Measurements from ENCODE around the gene PITPNB.
A peak's percentile ranks its signal among the peaks of the same experiment; 100 is the strongest.

The PITPNB gene

GRCh38 chr22:27919222-27919941, at the start of gene PITPNB:
PITPNB (minus strand) TSS chr22:27919256; CDS start chr22:27919191, 65 bp downstream.
- peak; percentile 97 for DNase-seq

- DNase-seq = no peak
These were observed 47.4 kb upstream of the PITPNB start for GRCh38 chr22:27966168-27967064.

DNA sequence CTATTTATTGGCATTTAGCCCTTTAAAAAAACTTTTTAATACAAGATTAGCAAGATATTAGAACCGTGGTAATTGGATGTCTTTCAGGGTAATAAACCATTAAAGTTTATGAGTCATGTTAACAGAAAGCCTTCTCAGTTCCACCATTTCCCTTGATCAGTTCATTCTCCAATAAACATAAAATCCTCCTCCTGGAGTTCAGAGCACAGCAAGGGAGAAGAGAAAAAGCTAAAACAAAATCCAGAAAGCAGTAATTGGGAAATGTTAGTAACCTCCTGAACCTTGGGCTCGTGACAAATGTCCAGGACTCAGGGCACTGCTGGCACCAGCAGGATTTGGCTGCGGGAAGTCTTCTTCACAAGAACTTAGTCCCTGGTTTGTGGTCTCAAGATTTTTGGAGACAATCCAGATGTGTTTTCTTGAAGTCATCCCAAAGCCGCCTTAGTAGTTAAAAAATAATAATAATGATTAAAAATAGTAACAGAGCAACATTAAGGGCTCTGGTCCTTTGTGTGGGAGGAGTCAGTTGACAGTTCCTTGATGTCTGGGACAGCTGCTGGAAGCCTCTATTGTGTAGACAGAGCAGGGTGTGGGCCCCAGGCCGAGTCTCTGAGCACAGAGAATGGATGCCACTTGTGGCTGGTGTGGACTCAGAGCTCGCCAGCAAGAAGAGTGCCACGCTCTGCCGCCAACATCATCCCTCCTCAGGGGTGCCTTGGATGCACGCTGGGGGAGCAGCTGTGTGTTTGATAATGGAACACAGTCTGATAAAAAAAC, 43.4 kb upstream of the PITPNB start:
- no peak for DNase-seq

GRCh38 chr22:27961680-27962079, 42.6 kb upstream of the PITPNB start:
- no peak for DNase-seq

- DNase-seq = no peak
These were observed 42.1 kb upstream of the PITPNB start for GRCh38 chr22:27961182-27961581.

DNA sequence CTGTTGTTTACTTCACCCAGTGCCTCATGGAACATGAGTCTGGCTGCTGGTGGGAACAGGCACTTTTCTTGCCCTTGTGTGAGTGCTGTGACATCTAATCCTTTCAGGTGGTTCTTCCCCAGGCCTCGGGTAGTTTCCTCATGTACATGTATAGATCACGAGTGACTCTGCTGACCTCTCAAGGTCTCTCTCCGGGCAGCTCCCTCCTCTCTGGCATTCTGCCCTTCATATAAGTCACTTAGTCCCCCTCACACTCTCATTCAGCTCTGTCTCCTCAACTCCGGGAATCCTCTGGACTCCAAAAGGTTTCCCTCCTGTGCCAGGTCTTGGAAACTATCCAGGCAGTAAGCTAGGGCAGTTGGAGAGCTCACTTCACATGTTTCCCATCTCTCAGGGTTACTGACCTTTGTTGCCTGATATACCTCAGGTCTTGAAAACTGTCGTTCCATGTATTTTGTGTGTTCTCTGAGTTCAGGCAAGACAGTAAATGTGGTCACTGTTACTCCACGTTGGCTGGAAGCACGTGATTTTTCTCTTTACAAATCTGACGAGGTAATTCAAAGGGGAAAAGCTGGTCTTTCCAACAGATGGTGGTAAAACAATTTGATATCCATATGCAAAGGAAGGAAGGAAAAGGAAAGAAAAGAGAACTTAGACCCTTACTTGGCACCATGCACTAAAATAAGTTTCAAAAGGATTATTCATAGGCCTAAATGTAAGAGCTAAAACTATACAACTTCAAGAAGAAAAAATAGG, 40.5 kb upstream of the PITPNB start:
- no peak for DNase-seq

GRCh38 chr22:27952779-27953178, 33.7 kb upstream of the PITPNB start:
- DNase-seq = no peak

- DNase-seq = no peak
These were observed 33.0 kb upstream of the PITPNB start for GRCh38 chr22:27952091-27952490.

DNA sequence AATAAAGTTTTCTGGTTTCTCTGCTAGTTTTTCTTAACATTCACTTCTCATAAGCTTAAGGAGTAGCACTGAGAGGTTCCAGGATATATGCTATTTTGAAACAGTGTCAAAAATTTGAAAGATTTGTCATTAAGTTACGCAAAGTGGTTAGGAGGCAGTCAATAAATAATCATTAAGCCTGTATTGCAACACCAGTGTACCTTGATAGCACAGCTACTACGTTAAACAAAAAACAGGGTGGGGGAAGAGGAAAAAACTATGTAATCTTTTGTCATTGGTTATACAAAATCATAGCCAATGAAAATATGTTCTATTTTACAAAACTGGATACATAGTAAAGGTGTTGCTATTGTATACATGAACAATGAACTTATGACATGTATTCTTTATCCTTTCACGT, 30.4 kb upstream of the PITPNB start:
- DNase-seq = no peak

DNA sequence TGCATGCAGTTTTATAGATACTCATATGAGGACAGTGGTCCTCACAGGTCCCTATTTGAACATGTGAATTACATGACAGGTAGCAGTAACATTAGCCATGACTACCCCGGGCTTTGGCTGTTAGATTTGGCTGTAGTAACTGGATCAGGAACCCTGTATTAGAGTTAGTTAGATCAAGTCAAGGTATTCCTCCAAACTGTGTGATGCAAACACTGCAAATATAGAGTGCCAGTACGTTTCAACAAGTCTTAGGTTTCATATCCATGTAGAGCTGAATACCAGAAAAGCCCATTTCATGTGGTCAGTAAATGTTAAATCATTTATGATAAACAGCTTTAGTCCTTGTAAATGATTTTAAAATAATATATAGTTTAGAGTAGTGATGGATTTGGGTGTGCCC, 29.5 kb upstream of the PITPNB start:
- DNase-seq = no peak

GRCh38 chr22:27947448-27947847, 28.4 kb upstream of the PITPNB start:
- DNase-seq = no peak

GRCh38 chr22:27941143-27941542, 22.1 kb upstream of the PITPNB start:
- DNase-seq = no peak

- DNase-seq = no peak
These were observed 18.4 kb upstream of the PITPNB start for GRCh38 chr22:27937453-27937852.

- DNase-seq = no peak
These were observed 16.8 kb upstream of the PITPNB start for GRCh38 chr22:27935897-27936296.

DNA sequence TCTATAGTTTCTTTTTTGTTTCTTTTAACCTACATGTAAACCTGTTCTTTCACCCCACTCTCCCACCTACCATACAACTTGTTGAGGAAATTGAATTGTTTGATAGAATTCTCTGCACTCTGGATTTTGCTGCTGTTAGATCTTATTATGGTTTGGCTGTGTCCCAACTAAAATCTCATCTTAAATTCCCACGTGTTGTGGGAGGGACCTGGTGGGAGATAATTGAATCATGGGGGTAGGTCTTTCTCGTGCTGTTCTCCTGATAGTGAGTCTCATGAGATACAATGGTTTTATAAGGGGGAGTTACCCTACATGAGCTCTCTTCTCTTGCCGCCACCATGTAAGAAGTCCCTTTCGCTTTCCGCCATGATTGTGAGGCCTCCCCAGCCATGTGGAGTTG, 15.0 kb upstream of the PITPNB start:
- no peak for DNase-seq

GRCh38 chr22:27933186-27933983, 14.3 kb upstream of the PITPNB start:
- no peak for DNase-seq

DNA sequence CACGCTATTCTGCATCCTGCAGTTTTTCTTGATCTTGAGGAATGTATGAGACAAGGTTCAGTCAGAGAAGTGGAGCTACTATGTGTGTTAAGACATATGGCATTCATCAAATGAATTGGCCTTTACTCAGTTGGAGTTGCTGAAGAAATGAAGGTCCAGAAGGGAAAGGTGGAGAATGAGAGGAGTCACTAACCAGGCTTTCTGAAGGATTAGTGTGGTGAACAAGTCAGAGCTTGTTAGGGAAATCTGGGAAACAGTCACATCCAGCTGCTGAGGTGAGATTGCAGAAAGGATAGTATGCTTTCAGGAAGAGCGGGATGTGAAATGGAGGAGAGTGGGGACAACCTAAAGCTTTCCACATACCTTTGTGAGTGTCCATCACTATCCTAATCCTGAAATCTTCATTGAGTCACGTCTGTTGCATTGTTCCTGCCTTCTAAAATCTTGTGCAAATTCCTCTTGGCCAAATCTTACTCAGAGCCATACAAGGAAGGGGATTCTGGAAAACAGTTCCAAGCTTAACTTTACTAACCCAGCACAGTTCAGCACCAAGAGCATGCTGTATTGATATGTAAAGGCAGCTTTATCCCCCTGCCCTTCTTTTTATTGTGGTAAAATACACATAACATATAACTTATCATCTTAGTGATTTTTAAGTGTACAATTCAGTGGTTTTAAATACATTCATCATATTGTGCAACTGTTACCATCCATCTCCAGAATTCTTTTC, 11.4 kb upstream of the PITPNB start:
- DNase-seq = no peak

DNA sequence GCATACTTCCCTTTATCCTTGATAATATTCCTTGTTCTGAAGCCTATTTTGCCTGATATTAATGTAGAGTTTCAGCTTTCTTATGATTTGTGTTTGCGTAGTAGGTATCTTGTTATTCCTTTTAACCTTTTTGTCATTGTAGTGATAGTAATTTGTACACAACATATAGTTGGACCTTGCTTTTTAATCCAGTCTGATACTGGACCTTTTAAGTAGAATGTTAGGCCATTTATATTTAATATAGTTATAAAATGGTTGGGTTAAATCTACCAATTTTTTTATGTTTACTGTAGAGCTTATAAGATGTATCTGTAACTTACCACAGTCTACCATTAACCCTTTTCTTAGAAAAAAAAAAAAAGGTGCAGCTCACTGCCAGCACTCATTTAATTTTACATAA, 8.6 kb upstream of the PITPNB start:
- no peak for DNase-seq

DNA sequence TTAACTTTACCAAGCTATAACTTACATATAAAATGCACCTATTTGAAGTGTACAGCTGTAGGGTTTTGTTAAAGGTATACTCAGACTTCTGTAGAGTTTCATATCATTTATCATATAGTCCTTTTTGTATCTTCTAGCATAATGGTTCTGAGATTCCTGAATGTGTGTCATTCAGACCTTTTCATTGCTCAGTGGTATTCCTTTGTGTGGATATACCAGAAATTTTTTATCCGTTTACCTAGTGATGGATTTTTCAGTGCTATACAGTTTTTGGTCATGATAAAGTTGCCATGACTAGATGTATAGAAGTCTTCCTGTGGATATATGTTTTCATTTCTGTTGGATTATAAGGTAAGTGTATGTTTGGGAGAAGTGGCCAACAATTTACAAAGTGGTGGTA, 6.3 kb upstream of the PITPNB start:
- DNase-seq = no peak

GRCh38 chr22:27919942-27920755, 1.1 kb upstream of the PITPNB start:
- DNase-seq = peak; percentile 58

Data from NCI-H1092 treated with DMSO at 0.1 percent for 48 hours (cell line).